ENCODE measurements around the gene TMOD2. TPM values are rescaled to one million over a fixed set of nuclear protein-coding genes. Genes with fewer than 3 reads are reported as not detected.

TMOD2 gene
- total RNA-seq (2014; rRNA removed; shearing (Covaris generic); ENCODE audit: low replicate concordance): 1.3 and 1.4 TPM in 2 replicates

GRCh38 chr15:51750792-51751696 lies at the start of gene TMOD2:
Gene TMOD2 (plus strand): TSS chr15:51751597. CDS start chr15:51766442, 14,845 bp downstream.
- H3K9me3 ChIP-seq: no peaks in the 10 kb centered on the region
- peaks cover 61% of the 10 kb centered on the region for H3K27me3 ChIP-seq
- peak within 1 kb of the TSS; percentile 46 for H3K4me3 ChIP-seq
- H3K36me3 ChIP-seq: no peaks in the 10 kb centered on the region
- DNase-seq: peak; percentile 32

- H3K4me3 ChIP-seq: no peak overlapping the region
- H3K27me3 ChIP-seq: peaks cover 28% of the 10 kb centered on the region
- H3K36me3 ChIP-seq: no peaks in the 10 kb centered on the region
- H3K9me3 ChIP-seq: no peaks in the 10 kb centered on the region
- DNase-seq: no peak
Observed at GRCh38 chr15:51702710-51703109, 48.7 kb upstream of the TMOD2 start.

DNA sequence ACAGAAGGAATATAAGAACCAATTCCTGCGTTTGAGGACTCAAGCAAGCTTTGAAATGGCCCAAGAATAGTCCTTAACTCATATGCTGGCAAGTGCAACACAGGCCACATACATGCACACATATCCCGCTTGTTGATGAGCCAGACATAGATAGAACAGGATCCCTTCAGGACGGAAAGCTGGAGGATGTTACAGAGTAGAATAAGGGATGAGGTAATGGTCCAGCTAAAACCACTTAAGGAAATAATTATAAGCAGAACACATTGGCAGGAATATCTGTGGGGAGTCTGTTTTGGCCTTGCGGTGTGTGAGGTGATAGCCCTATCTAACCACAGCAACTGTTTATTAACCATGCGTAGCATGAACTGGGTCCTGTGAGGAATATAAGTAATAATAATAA lies 45.1 kb upstream of the TMOD2 start:
- DNase-seq: no peak
- no peaks in the 10 kb centered on the region for H3K9me3 ChIP-seq

DNA sequence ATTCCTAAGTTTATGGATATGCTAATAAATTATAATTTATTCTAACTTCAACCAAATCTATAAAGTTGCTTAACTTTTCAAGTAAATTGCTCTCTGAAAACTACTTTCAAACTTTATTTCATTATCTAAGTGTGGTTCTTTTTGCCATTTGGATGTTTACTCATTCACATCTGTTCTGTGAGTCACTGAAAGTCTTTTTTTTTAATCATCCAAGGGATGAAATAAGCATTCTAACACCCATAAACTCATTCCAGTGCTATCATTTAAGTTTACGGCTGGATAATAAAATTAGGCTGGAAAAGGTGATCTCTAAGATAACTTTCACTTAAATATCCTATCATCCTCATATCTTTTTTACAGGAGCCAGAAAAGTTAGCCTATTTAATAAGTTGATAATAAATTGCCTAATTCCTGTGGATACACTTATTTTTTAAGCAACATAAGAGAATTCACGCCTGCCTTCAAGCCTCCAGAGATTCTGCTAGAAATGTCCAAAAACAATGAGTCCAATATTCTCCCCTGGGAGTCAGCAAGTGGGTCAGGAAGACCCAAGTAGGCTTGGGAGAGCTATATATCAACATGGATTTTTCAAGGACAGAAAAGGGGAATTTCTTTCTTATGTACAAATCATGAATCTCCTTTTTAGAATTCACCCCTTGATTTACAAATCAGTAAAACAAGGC lies 44.3 kb upstream of the TMOD2 start:
- Histone ChIP-seq H3K27me3 (peaks cover 3% of the 10 kb centered on the region; the same call in 1 of the 2 replicates), H3K4me3 (no peak overlapping the region), H3K9me3 (no peaks in the 10 kb centered on the region), H3K36me3 (no peaks in the 10 kb centered on the region)
- DNase-seq: no peak

More for the DNA sequence above, 45.1 kb upstream of the TMOD2 start:
- no peak overlapping the region for H3K4me3 ChIP-seq
- H3K36me3 ChIP-seq: no peaks in the 10 kb centered on the region
- peaks cover 3% of the 10 kb centered on the region for H3K27me3 ChIP-seq

DNA sequence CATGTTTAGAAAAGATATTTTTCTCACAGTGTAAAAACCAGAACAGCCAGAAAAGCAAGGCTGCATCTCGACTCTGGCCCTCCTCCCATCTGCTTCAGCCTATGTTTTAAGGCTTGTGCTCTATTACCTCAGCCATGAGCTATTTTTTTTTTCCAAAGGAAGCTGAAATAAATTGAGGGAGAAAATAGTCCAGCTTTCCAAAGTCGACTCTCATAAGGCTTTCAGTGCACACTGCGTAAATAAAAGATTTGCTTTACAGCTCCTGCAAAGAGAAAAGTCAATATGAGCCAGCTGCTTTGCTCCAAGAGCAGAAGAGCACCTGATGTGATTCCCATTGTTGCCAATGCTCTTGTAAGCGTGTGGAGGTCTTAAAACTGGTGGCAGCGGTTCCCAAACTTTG lies 43.4 kb upstream of the TMOD2 start:
- no peak for DNase-seq
- Histone ChIP-seq H3K4me3 (no peak overlapping the region), H3K36me3 (no peaks in the 10 kb centered on the region), H3K9me3 (no peaks in the 10 kb centered on the region), H3K27me3 (peaks cover 3% of the 10 kb centered on the region; the same call in 1 of the 2 replicates)

DNA sequence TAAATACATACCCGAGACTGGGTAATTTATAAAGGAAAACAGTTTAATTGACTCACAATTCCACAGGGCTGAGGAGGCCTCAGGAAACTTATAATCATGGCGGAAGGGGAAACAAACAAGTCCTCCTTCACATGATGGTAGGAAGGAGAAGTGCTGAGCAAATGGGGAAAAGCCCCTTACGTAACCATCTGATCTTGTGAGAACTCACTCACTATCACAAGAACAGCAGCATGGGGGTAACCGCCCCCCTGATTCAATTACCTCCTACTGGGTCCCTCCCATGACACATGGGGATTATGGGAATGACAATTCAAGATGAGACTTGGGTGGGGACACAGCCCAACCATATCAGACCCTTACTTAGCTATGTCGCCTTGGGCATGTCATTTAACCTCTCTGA lies 42.4 kb upstream of the TMOD2 start:
- no peak overlapping the region for H3K4me3 ChIP-seq
- no peaks in the 10 kb centered on the region for H3K36me3 ChIP-seq
- no peaks in the 10 kb centered on the region for H3K9me3 ChIP-seq
- H3K27me3 ChIP-seq: no peaks in the 10 kb centered on the region
- no peak for DNase-seq

GRCh38 chr15:51714162-51714561 lies 37.2 kb upstream of the TMOD2 start:
- Histone ChIP-seq H3K27me3 (no peaks in the 10 kb centered on the region), H3K9me3 (no peaks in the 10 kb centered on the region), H3K4me3 (no peak overlapping the region), H3K36me3 (0 out of 2 replicates have a peak, but pooled peaks cover under 1% of the 10 kb centered on the region)
- no peak for DNase-seq

DNA sequence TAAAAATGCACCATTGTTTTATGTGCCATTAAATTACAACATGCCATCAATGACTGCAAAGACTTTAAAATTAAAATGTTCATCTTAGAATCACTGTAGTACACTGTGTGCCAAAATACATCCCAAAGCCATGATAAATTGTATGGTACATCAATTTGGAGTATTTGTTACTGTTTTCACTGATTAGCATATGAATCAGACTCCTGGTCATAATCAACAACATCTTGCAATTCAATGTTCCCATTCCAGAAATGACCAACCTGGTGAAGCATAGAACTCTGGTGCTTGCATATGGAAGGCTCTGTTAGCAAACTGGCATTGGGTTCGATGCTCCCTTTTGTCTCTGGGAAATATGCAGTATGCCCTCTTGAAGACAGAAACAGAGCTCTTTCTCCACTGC lies 36.5 kb upstream of the TMOD2 start:
- H3K27me3 ChIP-seq: no peaks in the 10 kb centered on the region
- no peaks in the 10 kb centered on the region for H3K9me3 ChIP-seq
- 0 out of 2 replicates have a peak, but pooled peaks cover 3% of the 10 kb centered on the region for H3K36me3 ChIP-seq
- no peak for DNase-seq
- no peak overlapping the region for H3K4me3 ChIP-seq

GRCh38 chr15:51718219-51718618 lies 33.2 kb upstream of the TMOD2 start:
- Histone ChIP-seq H3K36me3 (peaks cover 18% of the 10 kb centered on the region), H3K4me3 (no peak overlapping the region), H3K9me3 (no peaks in the 10 kb centered on the region), H3K27me3 (no peaks in the 10 kb centered on the region)
- no peak for DNase-seq

DNA sequence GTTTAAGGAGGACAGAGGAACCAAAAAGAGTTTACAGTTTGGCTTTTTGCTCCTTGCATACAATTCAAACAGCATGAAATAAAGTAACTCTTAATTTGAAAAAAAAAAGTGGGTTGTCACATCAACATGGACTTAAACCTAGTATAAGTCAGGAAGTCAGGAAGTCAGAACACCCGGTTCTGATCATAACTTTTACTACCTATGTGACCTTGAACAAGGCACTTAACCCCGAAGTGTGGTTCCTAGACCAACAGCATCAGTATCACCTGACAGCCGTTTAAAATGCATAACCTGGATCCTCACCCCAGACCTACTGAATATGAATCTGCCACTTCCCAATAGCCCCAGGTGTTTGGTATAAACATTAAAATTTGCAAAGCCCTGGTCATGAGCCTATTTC lies 32.7 kb upstream of the TMOD2 start:
- Histone ChIP-seq H3K4me3 (no peak overlapping the region), H3K9me3 (no peaks in the 10 kb centered on the region), H3K36me3 (peaks cover 20% of the 10 kb centered on the region), H3K27me3 (no peaks in the 10 kb centered on the region)
- no peak for DNase-seq

DNA sequence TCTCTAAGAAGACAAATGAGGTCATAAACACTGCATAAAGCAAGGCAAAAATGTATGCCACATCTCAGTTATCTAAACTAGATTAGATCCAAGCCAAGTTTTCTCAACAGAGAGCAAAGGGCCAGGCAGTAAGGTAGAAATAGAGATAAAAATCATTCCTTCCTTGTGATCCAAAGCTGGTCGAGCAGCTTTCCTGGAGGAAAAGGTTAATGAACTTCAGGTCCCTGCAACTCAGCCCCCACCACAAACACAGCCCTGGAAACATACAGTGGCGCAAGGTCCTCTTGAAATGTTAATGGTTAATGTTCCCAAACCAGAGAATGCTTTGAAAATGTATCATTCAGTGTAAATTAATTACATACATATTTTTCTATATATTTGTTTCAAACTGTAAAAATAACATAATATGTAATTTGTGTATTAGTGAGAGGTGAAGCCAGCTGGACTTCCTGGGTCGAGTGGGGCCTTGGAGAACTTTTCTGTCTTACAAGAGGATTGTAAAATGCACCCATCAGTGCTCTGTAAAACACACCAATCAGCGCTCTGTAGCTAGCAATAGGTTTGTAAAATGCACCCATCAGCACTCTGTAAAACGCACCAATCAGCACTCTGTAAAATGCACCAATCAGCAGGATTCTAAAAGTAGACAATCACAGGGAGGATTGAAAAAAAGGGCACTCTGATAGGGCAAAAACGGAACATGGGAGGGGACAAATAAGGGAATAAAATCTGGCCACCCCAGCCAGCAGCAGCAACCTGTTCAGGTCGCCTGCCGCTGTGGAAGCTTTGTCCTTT lies 31.0 kb upstream of the TMOD2 start:
- DNase-seq: no peak
- no peaks in the 10 kb centered on the region for H3K9me3 ChIP-seq
- H3K4me3 ChIP-seq: no peak overlapping the region

DNA sequence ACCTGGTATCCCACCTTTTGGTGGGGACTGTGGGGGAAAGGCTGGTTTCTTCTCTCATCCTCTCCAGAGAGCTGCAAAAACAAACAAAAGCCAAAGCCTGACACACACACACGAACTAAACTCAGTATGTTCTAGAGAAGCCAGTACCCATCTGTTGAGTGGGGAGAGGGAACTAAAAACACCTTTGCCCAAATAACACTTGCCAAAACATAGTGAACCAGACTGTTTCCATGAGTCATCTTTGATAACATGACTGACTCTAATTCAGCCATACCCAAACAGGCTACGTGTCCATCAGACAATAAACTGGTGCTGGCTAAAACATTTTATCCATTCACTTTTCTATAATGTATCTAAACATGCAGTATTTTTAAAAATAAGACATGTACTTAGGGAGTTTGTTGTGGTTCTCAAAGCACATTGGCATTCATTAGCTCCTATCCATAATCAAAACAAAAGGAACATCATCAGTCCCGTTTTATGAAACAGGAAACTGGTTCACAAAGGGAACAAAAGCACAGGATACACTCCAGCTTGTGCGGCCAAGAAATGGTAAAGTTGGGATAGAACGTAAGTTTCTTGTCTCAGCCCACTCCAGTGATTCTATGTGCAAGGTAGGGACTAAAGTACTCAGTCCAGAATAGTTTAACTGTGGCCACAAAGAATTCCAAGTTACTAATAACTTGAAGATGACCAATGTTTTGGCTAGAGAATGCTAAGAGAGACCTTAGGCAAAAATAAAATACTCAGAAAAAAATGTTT lies 30.0 kb upstream of the TMOD2 start:
- no peak for DNase-seq
- Histone ChIP-seq H3K9me3 (no peaks in the 10 kb centered on the region), H3K4me3 (no peak overlapping the region), H3K27me3 (no peaks in the 10 kb centered on the region), H3K36me3 (peaks cover 20% of the 10 kb centered on the region)

More for the DNA sequence above, 31.0 kb upstream of the TMOD2 start:
- Histone ChIP-seq H3K27me3 (no peaks in the 10 kb centered on the region), H3K36me3 (peaks cover 20% of the 10 kb centered on the region)

GRCh38 chr15:51724199-51724598 lies 27.2 kb upstream of the TMOD2 start:
- Histone ChIP-seq H3K4me3 (no peak overlapping the region), H3K9me3 (no peaks in the 10 kb centered on the region), H3K27me3 (no peaks in the 10 kb centered on the region), H3K36me3 (peaks cover 19% of the 10 kb centered on the region)
- DNase-seq: no peak

- DNase-seq: no peak
- H3K9me3 ChIP-seq: no peaks in the 10 kb centered on the region
- no peak overlapping the region for H3K4me3 ChIP-seq
- H3K27me3 ChIP-seq: no peaks in the 10 kb centered on the region
- peaks cover 17% of the 10 kb centered on the region for H3K36me3 ChIP-seq
Observed at GRCh38 chr15:51724673-51725072, 26.7 kb upstream of the TMOD2 start.

DNA sequence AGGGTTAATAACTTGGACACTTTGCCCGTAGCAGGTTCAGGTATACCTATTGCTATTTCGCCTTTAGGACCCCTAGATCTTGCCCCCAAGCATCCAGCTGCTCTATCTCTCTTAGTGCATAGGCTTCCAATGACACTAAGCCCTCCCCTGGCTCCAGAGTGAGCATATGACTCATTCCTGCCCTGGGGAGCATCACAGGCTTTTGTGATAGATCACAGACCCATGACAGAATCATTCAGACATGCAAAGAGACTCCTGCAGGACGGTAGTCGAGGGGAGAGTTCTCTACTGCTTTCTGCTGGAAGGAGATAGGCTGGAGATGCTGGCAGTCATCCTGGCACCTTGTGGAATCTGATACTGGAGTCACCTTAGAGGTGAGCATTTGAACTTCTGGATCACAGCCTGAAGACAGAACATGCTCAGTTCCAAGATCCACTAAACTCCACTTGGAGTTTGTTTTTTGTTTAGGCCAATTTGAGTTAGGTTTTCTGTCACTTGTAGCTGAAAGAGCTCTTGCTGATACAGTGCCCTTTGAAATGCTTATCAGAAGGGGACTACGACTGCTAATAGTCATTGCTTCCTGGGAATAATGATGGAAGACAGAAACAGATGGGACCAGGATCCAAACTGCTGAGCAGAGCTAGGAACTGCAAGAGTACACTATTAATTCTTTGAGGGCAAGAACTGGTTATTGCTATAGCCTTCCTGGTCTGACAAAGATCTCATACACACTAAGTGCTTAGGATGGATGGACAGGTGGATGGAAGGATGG lies 24.9 kb upstream of the TMOD2 start:
- Histone ChIP-seq H3K4me3 (no peak overlapping the region), H3K27me3 (no peaks in the 10 kb centered on the region), H3K36me3 (peaks cover 17% of the 10 kb centered on the region), H3K9me3 (no peaks in the 10 kb centered on the region)
- peak; percentile 86 for DNase-seq
